NCI-H2196 (cell line): ENCODE results near the gene MPPED2.

ENCODE experiments used
- DNase-seq: peaks from one replicate; lab custom pipeline; 2025; ENCODE audit not compliant: unreplicated experiment; lab: John Stamatoyannopoulos, UW

Gene MPPED2

DNA sequence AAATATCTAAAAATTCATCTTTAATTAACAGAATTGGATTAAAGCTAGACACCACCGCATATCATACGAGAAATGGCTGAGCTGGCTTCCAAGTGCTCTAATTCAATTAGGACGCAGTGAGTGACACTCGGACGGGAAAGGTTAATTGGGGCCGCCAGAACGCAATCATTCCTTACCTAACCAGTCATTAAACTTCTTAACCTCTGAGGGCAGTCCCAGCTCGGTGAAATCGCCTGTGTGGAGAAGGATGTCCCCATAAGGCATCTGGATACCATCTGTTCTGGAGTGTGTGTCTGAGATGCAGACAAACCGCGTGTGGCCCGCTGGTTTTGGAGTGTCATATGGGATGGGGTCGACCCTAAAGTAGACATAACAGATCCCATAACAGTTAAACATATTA lies 50.3 kb downstream of the MPPED2 start:
- no peak for DNase-seq

- no peak for DNase-seq
Observed at GRCh38 chr11:30533445-30533947, 52.7 kb downstream of the MPPED2 start.

DNA sequence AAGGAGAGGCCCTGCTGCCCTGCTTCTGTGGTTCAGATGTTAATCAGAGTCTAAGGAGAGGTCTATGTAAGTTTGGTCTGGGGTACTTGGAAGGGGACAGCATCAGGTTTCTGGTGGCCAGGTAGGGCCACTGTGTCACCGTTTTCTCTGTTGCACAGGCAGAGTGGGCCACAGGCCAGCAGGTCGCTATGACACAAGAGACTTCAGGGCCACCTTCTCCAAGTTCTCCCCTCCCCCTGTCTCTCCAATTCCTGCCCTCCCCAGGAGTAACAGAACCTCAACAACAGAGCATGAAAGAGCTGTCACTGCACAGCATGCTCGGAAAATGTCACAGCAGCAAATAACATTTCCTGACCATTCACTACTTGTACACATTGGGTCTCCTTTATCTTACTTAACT lies 58.6 kb downstream of the MPPED2 start:
- no peak for DNase-seq

GRCh38 chr11:30526558-30526957 lies 59.6 kb downstream of the MPPED2 start:
- DNase-seq, result no peak

- no peak for DNase-seq
Observed at GRCh38 chr11:30522536-30523243, 63.5 kb downstream of the MPPED2 start.

- no peak for DNase-seq
Observed at GRCh38 chr11:30521297-30522071, 64.7 kb downstream of the MPPED2 start.

DNA sequence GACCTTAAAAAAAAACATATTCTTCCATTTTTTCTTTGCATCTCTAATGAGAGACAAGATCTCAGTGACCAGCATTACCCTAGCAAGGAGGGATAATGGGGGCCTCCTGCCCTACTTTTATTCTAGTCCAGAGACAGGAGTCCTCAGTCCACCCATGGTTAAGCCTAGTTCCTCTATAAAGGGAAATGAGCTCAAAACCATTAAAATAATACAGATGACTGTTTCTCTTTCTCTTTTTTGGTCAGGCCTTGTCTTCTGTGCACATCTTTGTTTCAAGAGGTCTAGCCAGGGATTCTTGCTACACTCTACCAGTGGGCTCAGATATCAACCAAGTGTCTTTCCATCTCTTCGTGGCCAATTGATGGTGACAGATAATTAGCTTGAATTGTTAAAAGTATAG lies 73.1 kb downstream of the MPPED2 start:
- no peak for DNase-seq

DNA sequence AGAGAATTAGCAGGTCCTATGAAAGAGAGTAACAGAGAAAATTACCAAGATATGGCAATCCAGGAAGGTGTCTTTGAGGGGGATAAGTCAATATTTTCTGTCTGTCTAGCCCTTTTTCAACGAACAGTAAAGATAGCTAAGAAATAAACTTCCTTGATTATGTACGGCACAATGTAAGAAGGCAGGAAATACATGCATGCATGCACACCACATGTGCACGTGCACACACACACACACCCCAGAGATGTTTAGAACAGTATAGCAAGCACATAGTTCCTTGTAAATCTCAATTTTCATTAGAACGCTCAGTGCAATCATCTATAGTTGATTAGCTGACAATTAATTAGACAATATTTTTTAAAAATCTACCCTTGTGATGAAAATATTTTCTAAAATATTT lies 74.7 kb downstream of the MPPED2 start:
- DNase-seq, result no peak

DNA sequence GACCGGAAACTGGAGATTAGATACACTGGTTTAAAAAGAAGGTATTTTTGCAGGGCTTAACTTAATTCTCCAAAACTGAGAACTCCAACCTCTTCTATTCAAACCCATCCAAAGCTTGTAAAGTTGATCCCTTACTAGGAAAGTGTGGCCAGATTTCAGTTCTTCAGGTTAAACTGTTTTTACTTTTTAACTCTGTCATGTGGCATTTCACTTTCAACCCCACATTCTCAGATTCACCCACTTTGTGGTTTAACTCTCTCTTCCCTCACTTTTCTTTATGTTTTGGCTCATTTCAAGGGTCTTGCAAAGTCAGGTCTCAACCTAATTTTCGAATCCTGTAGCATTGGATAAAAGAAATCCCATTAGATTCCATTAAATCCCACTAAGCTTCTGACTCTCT lies 75.4 kb downstream of the MPPED2 start:
- no peak for DNase-seq

GRCh38 chr11:30509364-30509763 lies 76.8 kb downstream of the MPPED2 start:
- DNase-seq, result no peak

- DNase-seq, result no peak
Observed at GRCh38 chr11:30508594-30508993, 77.6 kb downstream of the MPPED2 start.

GRCh38 chr11:30505603-30506002 lies 80.5 kb downstream of the MPPED2 start:
- DNase-seq, result no peak

- DNase-seq, result no peak
Observed at GRCh38 chr11:30504468-30504867, 81.7 kb downstream of the MPPED2 start.

- no peak for DNase-seq
Observed at GRCh38 chr11:30503156-30503555, 83.0 kb downstream of the MPPED2 start.

DNA sequence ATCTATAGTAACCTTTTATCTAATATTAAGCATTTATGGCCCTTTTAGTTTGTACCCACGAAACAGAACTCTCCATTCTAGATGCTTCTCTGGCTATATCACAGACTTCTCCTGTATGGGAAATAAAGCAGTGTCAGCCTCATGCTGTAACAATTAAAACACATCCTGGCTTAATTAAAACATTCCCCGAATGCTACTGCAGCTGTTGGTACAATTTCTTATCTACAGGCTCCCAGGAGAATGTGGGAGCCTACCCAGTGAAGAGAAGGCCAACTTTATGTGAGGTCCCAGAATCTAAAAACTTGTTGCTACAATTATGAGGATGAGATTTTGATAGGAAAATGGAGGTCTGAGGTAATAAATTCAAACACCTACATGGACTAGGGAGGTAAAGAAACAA lies 83.8 kb downstream of the MPPED2 start:
- DNase-seq, result no peak

- DNase-seq, result no peak
Observed at GRCh38 chr11:30501744-30502143, 84.4 kb downstream of the MPPED2 start.

- DNase-seq, result no peak
Observed at GRCh38 chr11:30499940-30500339, 86.2 kb downstream of the MPPED2 start.

GRCh38 chr11:30497600-30497999 lies 88.6 kb downstream of the MPPED2 start:
- no peak for DNase-seq

DNA sequence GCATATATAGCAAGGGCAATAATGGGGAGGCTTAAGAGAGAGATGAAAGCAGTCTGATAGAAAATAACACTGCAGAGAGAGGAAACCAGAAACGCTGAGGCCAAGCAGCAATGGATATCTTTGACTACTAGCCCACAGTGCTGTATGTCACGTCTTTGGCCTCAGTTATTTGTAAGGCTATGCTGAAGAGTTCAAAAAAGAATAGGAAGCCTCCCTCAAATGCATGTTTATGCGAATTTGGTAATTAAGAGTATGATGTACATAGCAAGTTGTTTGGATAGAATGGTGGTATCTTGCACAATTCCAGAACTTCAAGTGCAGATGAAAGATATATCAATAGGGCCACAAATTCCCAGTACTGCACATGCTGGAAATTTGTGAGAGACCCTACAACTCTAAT lies 89.2 kb downstream of the MPPED2 start:
- DNase-seq, result no peak

GRCh38 chr11:30495437-30495836 lies 90.7 kb downstream of the MPPED2 start:
- no peak for DNase-seq

- no peak for DNase-seq
Observed at GRCh38 chr11:30489511-30489910, 96.6 kb downstream of the MPPED2 start.

GRCh38 chr11:30489076-30489475 lies 97.1 kb downstream of the MPPED2 start:
- DNase-seq, result no peak
